CD14-positive monocyte (primary cell): ENCODE measurements around the gene PLEKHG4. TPM values are rescaled to one million over a fixed set of nuclear protein-coding genes. Genes with fewer than 3 reads are reported as not detected.

Experiments used
- DNase-seq, 3 donors: peaks; one replicate each; pipeline ENCODE4 v3.0.0-alpha.2; 2011 to 2022
- H2AFZ ChIP-seq: 2 replicates; pipeline ENCODE4 v1.6.0; 2012; ENCODE audit warnings: mild to moderate bottlenecking, low read depth, low read length, inconsistent platforms; ENCODE audit not compliant: insufficient read depth, poor library complexity, severe bottlenecking
- H3K27ac ChIP-seq, 2 donors: 1 replicate in 1 of 2; 2 replicates in 1 of 2; pipeline ENCODE4 v1.5.1; 2012 to 2013; ENCODE audit warnings: low read length in 2 of 2, control low read depth in 1 of 2, inconsistent platforms in 1 of 2, low read depth in 1 of 2, mild to moderate bottlenecking in 1 of 2
- H3K27me3 ChIP-seq, 2 donors: one replicate each; pipeline versions ENCODE4 v1.6.0 to v1.6.1; 2011 to 2013; ENCODE audit warnings: low read length in 2 of 2; ENCODE audit not compliant: control insufficient read depth in 2 of 2, insufficient read depth in 2 of 2
- H3K36me3 ChIP-seq, 2 donors: replicated peaks in 1 of 2; 1 replicate in 1 of 2; 2 replicates in 1 of 2; pipeline versions ENCODE4 v1.5.1 to v1.6.1; 2012 to 2013; ENCODE audit warnings: low read length in 2 of 2, control low read depth in 1 of 2, inconsistent platforms in 1 of 2, mild to moderate bottlenecking in 1 of 2; ENCODE audit not compliant: insufficient read depth in 2 of 2, control insufficient read depth in 1 of 2
- H3K4me1 ChIP-seq, 2 donors: 1 replicate in 1 of 2; 2 replicates in 1 of 2; pipeline versions ENCODE4 v1.5.1 to v1.6.1; 2012 to 2013; ENCODE audit warnings: low read length in 2 of 2, control low read depth in 1 of 2, inconsistent platforms in 1 of 2, mild to moderate bottlenecking in 1 of 2, moderate library complexity in 1 of 2; ENCODE audit not compliant: insufficient read depth in 2 of 2, control insufficient read depth in 1 of 2
- H3K4me2 ChIP-seq: replicated peaks from 2 replicates; pipeline ENCODE3; 2012; ENCODE audit warnings: low read length, moderate library complexity, mild to moderate bottlenecking; ENCODE audit not compliant: poor library complexity, severe bottlenecking; ENCODE audit errors: extremely low read depth
- H3K4me3 ChIP-seq, 3 experiments: fragments of 200-600 bp in 1 of 3; sonication (generic) in 1 of 3; replicated peaks in 1 of 3; 1 replicate in 2 of 3; 2 replicates in 1 of 3; pipeline ENCODE4 v1.5.1; 2011 to 2013; ENCODE audit warnings: low read length in 3 of 3, mild to moderate bottlenecking in 3 of 3, control low read depth in 2 of 3, low read depth in 2 of 3, inconsistent platforms in 1 of 3, moderate library complexity in 1 of 3
- H3K79me2 ChIP-seq: 2 replicates; pipeline ENCODE4 v1.6.0; 2012; ENCODE audit warnings: mild to moderate bottlenecking, control low read depth, inconsistent platforms, low read length, moderate library complexity; ENCODE audit not compliant: insufficient read depth
- H3K9ac ChIP-seq: 2 replicates; pipeline ENCODE4 v1.6.0; 2017; ENCODE audit warnings: low read length, mild to moderate bottlenecking; ENCODE audit not compliant: insufficient read depth, poor library complexity, severe bottlenecking
- H3K9me3 ChIP-seq, 2 donors: replicated peaks in 1 of 2; 1 replicate in 1 of 2; 2 replicates in 1 of 2; pipeline versions ENCODE4 v1.5.1 to v1.6.1; 2012 to 2013; ENCODE audit warnings: low read length in 2 of 2, control low read depth in 1 of 2; ENCODE audit not compliant: control insufficient read depth in 1 of 2, insufficient read depth in 1 of 2
- H4K20me1 ChIP-seq: 2 replicates; pipeline ENCODE4 v1.6.0; 2012; ENCODE audit warnings: mild to moderate bottlenecking, low read length, control low read depth, moderate library complexity; ENCODE audit not compliant: insufficient read depth
- H3K27ac Mint-ChIP-seq, 7 donors: one replicate each; pipeline ENCODE4 v1.8.0; 2020; ENCODE audit warnings: mild to moderate bottlenecking in 7 of 7, mixed read lengths in 7 of 7, moderate library complexity in 6 of 7, inconsistent platforms in 2 of 7
- H3K27me3 Mint-ChIP-seq, 3 donors: one replicate each; pipeline ENCODE4 v1.8.0; 2021 to 2022; ENCODE audit warnings: low read depth in 3 of 3, mild to moderate bottlenecking in 3 of 3, mixed read lengths in 3 of 3, moderate library complexity in 3 of 3, inconsistent platforms in 1 of 3
- H3K36me3 Mint-ChIP-seq, 2 donors: one replicate each; pipeline ENCODE4 v1.8.0; 2020; ENCODE audit warnings: mixed read lengths in 2 of 2, inconsistent platforms in 1 of 2, mild to moderate bottlenecking in 1 of 2
- H3K4me1 Mint-ChIP-seq: one replicate; pipeline ENCODE4 v1.8.0; 2020; ENCODE audit warnings: mild to moderate bottlenecking, mixed read lengths
- H3K4me3 Mint-ChIP-seq, 2 donors: one replicate each; pipeline ENCODE4 v1.8.0; 2020; ENCODE audit warnings: mild to moderate bottlenecking in 2 of 2, mixed read lengths in 2 of 2, moderate library complexity in 1 of 2
- H3K9me3 Mint-ChIP-seq, 7 donors: one replicate each; pipeline ENCODE4 v1.8.0; 2020 to 2022; ENCODE audit warnings: mixed read lengths in 7 of 7, mild to moderate bottlenecking in 6 of 7, moderate library complexity in 6 of 7, inconsistent platforms in 2 of 7
- WGBS: methylation state at CpG from one replicate; pipeline ENCODE4 v1.1.5; 2013; ENCODE audit warnings: missing lambda C conversion rate; ENCODE audit not compliant: insufficient coverage; 5-methylcytosine and 5-hydroxymethylcytosine counted together
- intact Hi-C, 2 donors: fragments of 100-400 bp; cut with micrococcal nuclease; formaldehyde crosslinking; loops; one replicate each; pipeline versions ENCODE4 v1.15.0 to v1.15.1; 2023
- polyA plus RNA-seq, 3 donors: library from polyadenylated mRNA; depleted of rRNA in 1 of 3; unstranded in 2 of 3; stranded (reverse) in 1 of 3; fragments of 300-500 nt in 2 of 3; fragments of >200 nt in 1 of 3; fragmentation: Illumina TruSeq in 2 of 3; gene quantifications; 1 replicate in 2 of 3; 2 replicates in 1 of 3; pipeline ENCODE4 v1.2.3, GENCODE V29; 2012 to 2021
- TF ChIP-seq, protein P1 (sequence below): fragments of 200-600 bp; IDR thresholded peaks from one replicate; pipeline ENCODE4 v1.8.0; 2022; ENCODE audit warnings: antibody characterized with exemption, mild to moderate bottlenecking

PLEKHG4 gene
- polyA plus RNA-seq, 3 donors, result 0.79 to 3.2 (median 3.0) TPM

DNA sequence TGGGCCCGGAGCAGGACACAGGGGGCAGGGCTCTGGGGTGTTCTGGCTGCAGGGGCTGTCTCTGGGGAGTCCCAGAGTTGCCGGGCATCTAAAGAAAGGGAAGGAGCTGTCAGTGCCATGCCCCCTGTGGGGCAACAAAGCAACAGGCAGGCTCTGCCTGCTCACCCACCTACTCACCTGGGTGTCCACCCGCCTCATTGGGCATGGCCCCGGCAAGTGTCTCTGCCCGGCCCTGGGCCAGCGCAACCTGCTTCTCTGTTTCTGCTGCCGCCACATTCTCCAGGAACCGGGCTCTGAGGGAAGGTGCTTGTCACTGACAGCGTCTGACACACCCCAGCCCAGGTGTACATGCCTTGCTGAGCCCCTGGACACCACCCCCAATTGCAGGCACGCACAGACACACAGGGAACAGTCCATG, 45.1 kb upstream of the PLEKHG4 start:
- no peak overlapping the region for H3K4me3 Mint-ChIP-seq
- Histone ChIP-seq H3K4me1 (no peaks in the 10 kb centered on the region), H3K27ac (no peak overlapping the region), H3K9ac (no peak overlapping the region), H4K20me1 (peaks cover 59% of the 10 kb centered on the region), H3K36me3 (peaks cover 83 to 97% of the 10 kb centered on the region in 2 donors), H3K4me3 (no peak overlapping the region), H3K4me2 (no peak overlapping the region), H3K9me3 (no peaks in the 10 kb centered on the region), H3K27me3 (no peaks in the 10 kb centered on the region), H2AFZ (no peak overlapping the region), H3K79me2 (peaks cover 1% of the 10 kb centered on the region)
- TF ChIP-seq, protein P1, sequence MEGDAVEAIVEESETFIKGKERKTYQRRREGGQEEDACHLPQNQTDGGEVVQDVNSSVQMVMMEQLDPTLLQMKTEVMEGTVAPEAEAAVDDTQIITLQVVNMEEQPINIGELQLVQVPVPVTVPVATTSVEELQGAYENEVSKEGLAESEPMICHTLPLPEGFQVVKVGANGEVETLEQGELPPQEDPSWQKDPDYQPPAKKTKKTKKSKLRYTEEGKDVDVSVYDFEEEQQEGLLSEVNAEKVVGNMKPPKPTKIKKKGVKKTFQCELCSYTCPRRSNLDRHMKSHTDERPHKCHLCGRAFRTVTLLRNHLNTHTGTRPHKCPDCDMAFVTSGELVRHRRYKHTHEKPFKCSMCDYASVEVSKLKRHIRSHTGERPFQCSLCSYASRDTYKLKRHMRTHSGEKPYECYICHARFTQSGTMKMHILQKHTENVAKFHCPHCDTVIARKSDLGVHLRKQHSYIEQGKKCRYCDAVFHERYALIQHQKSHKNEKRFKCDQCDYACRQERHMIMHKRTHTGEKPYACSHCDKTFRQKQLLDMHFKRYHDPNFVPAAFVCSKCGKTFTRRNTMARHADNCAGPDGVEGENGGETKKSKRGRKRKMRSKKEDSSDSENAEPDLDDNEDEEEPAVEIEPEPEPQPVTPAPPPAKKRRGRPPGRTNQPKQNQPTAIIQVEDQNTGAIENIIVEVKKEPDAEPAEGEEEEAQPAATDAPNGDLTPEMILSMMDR, result no peak
- H3K36me3 Mint-ChIP-seq, result peaks cover 81 to 99% of the 10 kb centered on the region in 2 donors
- DNase-seq, result no peak
- H3K27ac Mint-ChIP-seq, result peak overlapping the region in 1 of 7 donors; percentile 2
- H3K27me3 Mint-ChIP-seq, result peaks cover 0 to 4% (median 2%) of the 10 kb centered on the region in 3 donors
- intact Hi-C loops, result no loop called here
- WGBS, result 98% methylated on average over 9 of the region's 10 CpGs
- H3K9me3 Mint-ChIP-seq, result peaks cover 0 to 3% (median 0%) of the 10 kb centered on the region in 7 donors
- H3K4me1 Mint-ChIP-seq, result peaks cover 4% of the 10 kb centered on the region

DNA sequence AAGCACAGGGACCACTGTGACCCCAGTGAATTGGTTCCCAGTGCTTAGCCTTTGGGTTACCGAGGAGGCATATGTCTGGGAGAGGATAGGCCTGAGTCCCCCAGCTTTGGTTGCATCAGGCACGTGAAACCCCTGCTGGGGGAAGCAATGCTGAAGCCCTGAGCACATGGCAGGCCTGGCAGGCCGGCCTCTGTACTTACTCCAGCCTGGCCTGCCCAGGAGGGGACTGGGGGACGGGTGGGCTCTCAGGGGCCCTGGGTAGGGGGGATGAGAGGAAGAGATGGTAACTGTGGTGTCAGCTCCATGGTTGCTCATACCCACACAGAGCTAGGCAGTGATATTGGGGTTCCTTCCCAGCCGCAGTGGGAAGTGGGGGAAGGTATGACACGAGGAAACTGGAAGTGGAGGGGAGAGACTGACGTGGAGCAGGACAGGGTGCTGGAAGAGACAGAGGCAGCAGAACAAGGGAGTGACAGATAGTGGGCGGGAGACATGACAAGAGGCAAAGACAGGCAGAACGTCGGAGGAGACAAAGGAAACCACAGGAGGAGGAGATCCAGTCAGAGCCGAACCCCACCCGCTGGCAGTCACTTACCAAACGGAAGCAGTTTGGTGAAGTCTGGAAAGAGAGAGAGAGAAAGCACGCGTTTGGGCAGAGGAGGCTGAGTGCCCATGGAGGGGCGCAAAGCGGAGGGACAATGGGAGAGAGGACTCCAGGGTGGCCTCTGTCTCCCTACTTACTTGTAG, 43.3 kb upstream of the PLEKHG4 start:
- DNase-seq, result no peak
- H3K4me1 ChIP-seq, result no peaks in the 10 kb centered on the region
- H4K20me1 ChIP-seq, result peaks cover 58% of the 10 kb centered on the region
- no peaks in the 10 kb centered on the region for H3K9me3 ChIP-seq
- H3K9me3 Mint-ChIP-seq, result peaks cover 0 to 3% (median 0%) of the 10 kb centered on the region in 7 donors
- peaks cover 0 to 4% (median 2%) of the 10 kb centered on the region in 3 donors for H3K27me3 Mint-ChIP-seq
- peaks cover 7% of the 10 kb centered on the region for H3K79me2 ChIP-seq
- H3K27me3 ChIP-seq, result no peaks in the 10 kb centered on the region
- no peak overlapping the region for H3K9ac ChIP-seq
- no peak overlapping the region for H3K4me2 ChIP-seq
- H3K36me3 ChIP-seq, result peaks cover 71 to 87% of the 10 kb centered on the region in 2 donors
- intact Hi-C loops, result no loop called here
- H3K4me3 ChIP-seq, result no peak overlapping the region
- WGBS, result 87% methylated on average over 14 of the region's 17 CpGs
- H3K4me3 Mint-ChIP-seq, result no peak overlapping the region
- H3K27ac Mint-ChIP-seq, result peak overlapping the region in 6 of 7 donors; percentile 2 to 77 (median 52)
- H2AFZ ChIP-seq, result no peak overlapping the region
- peaks cover 70 to 93% of the 10 kb centered on the region in 2 donors for H3K36me3 Mint-ChIP-seq
- H3K27ac ChIP-seq, result peak overlapping the region in 1 of 2 donors; percentile 31
- TF ChIP-seq, protein P1, result no peak
- H3K4me1 Mint-ChIP-seq, result peaks cover 12% of the 10 kb centered on the region
